Smooth muscle cell (in vitro differentiated cells): Measurements from ENCODE around the gene ZSCAN1. TPM values are rescaled to one million over a fixed set of nuclear protein-coding genes. Genes with fewer than 3 reads are reported as not detected.

ENCODE experiments used
- DNase-seq: peaks from one replicate; lab custom pipeline; 2025; ENCODE audit not compliant: unreplicated experiment; lab: John Stamatoyannopoulos, UW
- H2AFZ ChIP-seq: fragments of 200-600 bp; sonication (generic); 2 replicates; pipeline ENCODE4 v1.6.0; 2016; ENCODE audit warnings: antibody characterized with exemption, low read depth, mild to moderate bottlenecking
- H3F3A ChIP-seq: fragments of 200-600 bp; sonication (generic); 2 replicates; pipeline ENCODE4 v1.6.0; 2017; ENCODE audit warnings: antibody characterized with exemption, low read depth
- H3K27ac ChIP-seq: fragments of 200-600 bp; sonication (generic); 2 replicates; pipeline ENCODE4 v1.5.1; 2016; ENCODE audit warnings: low read depth, mild to moderate bottlenecking
- H3K27me3 ChIP-seq: fragments of 200-600 bp; sonication (generic); 2 replicates; pipeline ENCODE4 v1.6.1; 2016; ENCODE audit warnings: low read depth, mild to moderate bottlenecking
- H3K36me3 ChIP-seq: fragments of 200-600 bp; sonication (generic); 2 replicates; pipeline ENCODE4 v1.5.1; 2016; ENCODE audit warnings: low read depth
- H3K4me1 ChIP-seq: fragments of 200-600 bp; sonication (generic); 2 replicates; pipeline ENCODE4 v1.5.1; 2016; ENCODE audit warnings: low read depth
- H3K4me2 ChIP-seq: fragments of 200-600 bp; sonication (generic); 2 replicates; pipeline ENCODE4 v1.6.0; 2016; ENCODE audit warnings: mild to moderate bottlenecking
- H3K4me3 ChIP-seq: fragments of 200-600 bp; sonication (generic); 2 replicates; pipeline ENCODE4 v1.5.1; 2016; ENCODE audit warnings: mild to moderate bottlenecking
- H3K79me2 ChIP-seq: fragments of 200-600 bp; sonication (generic); 2 replicates; pipeline ENCODE4 v1.6.0; 2016; ENCODE audit warnings: low read depth, mild to moderate bottlenecking
- H3K9ac ChIP-seq: fragments of 200-600 bp; sonication (generic); 2 replicates; pipeline ENCODE4 v1.6.0; 2016; ENCODE audit warnings: low read depth
- H3K9me3 ChIP-seq: fragments of 200-600 bp; sonication (generic); replicated peaks from 2 replicates; pipeline ENCODE4 v1.5.1; 2016; ENCODE audit warnings: low read depth
- H4K20me1 ChIP-seq: fragments of 200-600 bp; sonication (generic); 2 replicates; pipeline ENCODE4 v1.6.0; 2016; ENCODE audit warnings: low read depth
- CTCF ChIP-seq: fragments of 200-600 bp; sonication (generic); IDR thresholded peaks from 2 replicates; pipeline ENCODE4 v1.5.1; 2017; ENCODE audit warnings: borderline replicate concordance, mild to moderate bottlenecking, antibody characterized with exemption; ENCODE audit not compliant: insufficient read depth, poor library complexity, severe bottlenecking
- WGBS: methylation state at CpG from one replicate; pipeline ENCODE4 v1.1.7; 2016; ENCODE audit warnings: low lambda C conversion rate; 5-methylcytosine and 5-hydroxymethylcytosine counted together
- polyA plus RNA-seq: library from polyadenylated mRNA; unstranded; fragments of >200 nt; fragmentation: Nextera tagmentation; extraction: Ambion mirVana; gene quantifications from 2 replicates; pipeline ENCODE4 v1.2.1, GENCODE V29; 2016
- total RNA-seq: library from RNA; depleted of rRNA; stranded (reverse); fragments of >200 nt; gene quantifications from 2 replicates; pipeline ENCODE4 v1.2.3, GENCODE V29; 2014

The ZSCAN1 gene
- total and polyA plus RNA-seq, 2 experiments from 2014 or later: 0.94 TPM; not detected in 1

DNA sequence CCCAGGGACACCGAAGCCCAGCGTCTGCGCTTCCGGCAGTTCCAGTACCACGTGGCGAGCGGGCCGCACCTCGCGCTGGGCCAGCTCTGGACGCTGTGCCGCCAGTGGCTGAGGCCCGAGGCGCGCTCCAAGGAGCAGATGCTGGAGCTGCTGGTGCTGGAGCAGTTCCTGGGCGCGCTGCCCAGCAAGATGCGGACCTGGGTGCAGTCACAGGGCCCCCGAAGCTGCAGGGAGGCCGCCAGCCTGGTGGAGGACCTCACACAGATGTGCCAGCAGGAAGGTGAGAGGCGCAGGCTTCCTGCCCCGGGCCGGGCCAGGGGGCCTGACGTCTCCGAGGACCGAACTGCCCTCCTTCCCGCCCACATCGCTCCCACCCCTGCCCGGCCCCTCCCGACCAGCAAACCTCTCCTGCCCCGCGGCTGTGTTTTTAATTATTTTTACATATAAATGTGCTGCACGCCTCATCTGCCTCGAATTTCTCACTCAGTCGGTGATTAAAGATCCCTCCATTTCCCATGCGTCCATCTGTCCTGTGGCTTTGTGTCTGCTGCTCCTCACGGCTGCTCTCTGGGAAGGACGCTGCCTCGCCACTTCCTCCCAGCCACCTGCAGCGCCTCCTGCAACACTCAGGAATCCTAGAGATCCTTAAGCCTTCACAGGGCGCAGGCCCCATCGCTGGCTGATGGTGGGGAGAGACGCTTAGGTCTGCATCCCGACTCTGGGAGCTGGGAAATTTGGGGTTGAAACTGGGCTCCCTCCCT lies 4.3 kb downstream of the ZSCAN1 start:
- Histone ChIP-seq H3K36me3 (no peaks in the 10 kb centered on the region), H2AFZ (no peak overlapping the region), H3K79me2 (no peaks in the 10 kb centered on the region), H3K27ac (no peak overlapping the region), H3F3A (no peaks in the 10 kb centered on the region), H3K27me3 (no peaks in the 10 kb centered on the region), H3K9me3 (no peaks in the 10 kb centered on the region), H3K4me2 (no peak overlapping the region), H3K4me1 (no peaks in the 10 kb centered on the region), H3K9ac (no peak overlapping the region), H3K4me3 (no peak overlapping the region), H4K20me1 (no peaks in the 10 kb centered on the region)
- TF ChIP-seq CTCF: no peak
- DNase-seq: no peak
- WGBS: 63% methylated on average over 38 of the region's 44 CpGs

GRCh38 chr19:58038688-58039204 lies 4.9 kb downstream of the ZSCAN1 start:
- Histone ChIP-seq H3K4me2 (no peak overlapping the region), H3K36me3 (no peaks in the 10 kb centered on the region), H3K27me3 (no peaks in the 10 kb centered on the region), H3K79me2 (no peaks in the 10 kb centered on the region), H3K9me3 (no peaks in the 10 kb centered on the region), H3K4me1 (no peaks in the 10 kb centered on the region), H3K4me3 (no peak overlapping the region), H3F3A (no peaks in the 10 kb centered on the region), H2AFZ (no peak overlapping the region), H3K27ac (no peak overlapping the region), H4K20me1 (no peaks in the 10 kb centered on the region), H3K9ac (no peak overlapping the region)
- 54% methylated on average over 8 of the region's 8 CpGs for WGBS
- DNase-seq: no peak
- TF ChIP-seq CTCF: no peak

DNA sequence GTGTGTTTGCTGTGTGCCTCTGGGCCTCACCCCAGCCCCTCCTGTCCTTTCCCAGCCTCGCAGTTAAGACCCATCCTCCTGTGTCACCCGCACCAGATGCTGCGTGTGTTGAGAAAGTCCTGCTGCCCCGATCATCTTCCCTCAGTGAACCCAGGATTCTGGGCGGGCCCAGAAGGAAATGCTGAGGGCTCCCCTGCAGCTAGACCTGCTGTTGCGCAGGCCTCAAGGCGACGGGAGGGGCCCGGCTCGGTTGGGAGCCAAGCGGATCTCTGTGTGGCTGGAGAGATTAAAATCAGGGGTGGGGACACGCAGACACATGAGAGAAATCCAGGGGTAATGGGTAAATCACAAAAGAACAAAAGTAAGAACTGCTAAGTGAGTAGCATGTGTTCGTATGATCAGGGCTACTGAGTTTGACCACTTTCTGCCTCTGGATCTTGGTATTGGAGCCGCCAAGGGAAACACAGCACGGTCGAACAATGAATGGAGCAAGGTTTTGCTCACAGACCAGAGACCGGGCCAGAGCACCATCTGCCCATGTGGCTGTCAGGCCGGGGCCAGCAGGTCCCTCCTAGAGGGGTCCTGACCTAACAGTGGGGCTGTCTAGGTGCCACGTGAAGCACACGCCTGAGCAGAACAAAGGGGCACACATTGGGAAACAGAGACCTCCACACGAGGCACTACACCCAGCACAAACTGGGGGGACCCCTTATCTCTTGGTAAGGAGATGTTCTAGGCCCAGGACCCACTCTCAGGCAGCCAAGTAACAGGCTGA lies 7.1 kb downstream of the ZSCAN1 start:
- Histone ChIP-seq H3F3A (no peaks in the 10 kb centered on the region), H4K20me1 (no peaks in the 10 kb centered on the region), H3K4me3 (no peak overlapping the region), H3K79me2 (no peaks in the 10 kb centered on the region), H3K27ac (no peak overlapping the region), H3K27me3 (no peaks in the 10 kb centered on the region), H3K36me3 (no peaks in the 10 kb centered on the region), H3K9me3 (no peaks in the 10 kb centered on the region), H3K4me1 (no peaks in the 10 kb centered on the region), H3K4me2 (no peak overlapping the region), H2AFZ (no peak overlapping the region), H3K9ac (no peak overlapping the region)
- no peak for DNase-seq
- WGBS: 87% methylated on average over 21 of the region's 21 CpGs
- no peak for TF ChIP-seq CTCF
